NCI-H774 (cell line): ENCODE results near the gene SIVA1.

Experiments
- DNase-seq: peaks from one replicate; lab custom pipeline; 2025; lab: John Stamatoyannopoulos, UW

The SIVA1 gene

DNA sequence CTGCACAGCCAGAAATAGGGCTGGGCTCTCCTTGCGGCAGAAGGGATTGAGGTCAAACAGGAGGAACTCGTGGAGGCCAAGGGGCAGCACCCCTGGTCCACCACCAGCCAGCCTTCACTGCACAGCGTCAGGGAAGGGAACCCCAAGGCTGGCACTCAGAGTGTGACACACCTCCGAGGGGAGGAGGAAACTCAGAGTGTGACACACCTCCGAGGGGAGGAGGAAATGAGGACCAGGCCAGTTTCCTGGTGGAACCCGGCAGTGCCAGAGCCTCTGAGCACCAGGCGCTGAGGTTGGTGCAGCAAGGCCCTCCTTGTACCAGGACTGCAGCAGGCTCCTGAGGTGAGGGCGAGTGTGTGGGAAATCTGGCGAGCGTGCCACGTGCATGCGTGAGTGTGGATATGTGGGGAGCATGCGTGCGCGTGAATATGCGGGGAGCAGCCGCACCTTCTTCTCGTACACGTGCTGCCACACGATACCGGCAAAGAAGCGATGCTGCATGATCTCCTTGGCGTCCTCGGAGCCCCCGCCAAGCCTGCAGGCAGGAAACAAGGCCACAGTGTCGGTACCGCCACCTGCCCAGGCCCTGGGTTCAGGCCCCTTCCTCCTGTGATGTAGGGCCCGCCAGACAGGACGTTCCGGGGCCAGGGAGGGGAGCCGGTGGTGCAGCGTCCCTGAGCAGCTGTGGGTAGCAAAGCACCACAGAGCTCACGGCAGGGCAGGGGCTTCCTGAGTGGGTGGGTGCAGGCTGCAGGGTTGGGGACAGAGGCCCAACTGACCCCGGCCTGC is 19.2 kb downstream of the SIVA1 start:
- no peak for DNase-seq

DNA sequence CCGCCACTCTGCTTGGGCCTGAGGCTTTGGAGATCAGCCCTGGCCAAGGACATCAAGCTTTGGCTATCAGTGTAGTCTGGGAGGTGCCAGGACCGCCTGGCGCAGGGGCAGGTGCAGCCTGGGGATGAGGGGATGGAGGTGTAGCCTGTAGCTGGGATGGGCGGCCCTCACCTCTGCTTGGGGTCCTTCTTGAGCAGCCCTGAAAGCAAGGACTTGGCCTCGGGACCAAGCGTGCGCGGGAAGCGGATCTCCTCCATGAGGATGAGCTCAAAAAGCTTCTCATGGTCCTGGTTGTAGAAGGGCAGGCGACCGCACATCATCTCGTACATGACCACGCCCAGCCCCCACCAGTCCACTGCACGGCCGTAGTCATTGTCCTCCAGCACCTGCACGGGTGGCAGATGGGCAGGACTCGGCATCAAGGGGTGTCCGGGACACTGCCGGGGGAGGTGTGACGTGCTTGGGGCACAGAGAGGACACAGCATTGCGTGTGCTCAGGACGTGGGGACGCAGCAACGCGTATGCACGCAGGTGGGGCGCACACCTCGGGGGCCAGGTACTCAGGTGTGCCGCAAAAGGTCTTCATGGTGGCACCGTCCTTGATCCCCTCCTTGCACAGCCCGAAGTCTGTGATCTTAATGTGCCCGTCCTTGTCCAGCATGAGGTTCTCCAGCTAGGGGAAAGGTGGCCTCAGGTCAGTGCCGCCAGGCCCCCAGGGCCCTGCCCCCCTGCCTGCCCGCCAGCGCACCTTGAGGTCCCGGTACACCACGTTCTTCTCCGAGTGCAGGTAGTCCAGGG is 20.0 kb downstream of the SIVA1 start:
- no peak for DNase-seq

DNA sequence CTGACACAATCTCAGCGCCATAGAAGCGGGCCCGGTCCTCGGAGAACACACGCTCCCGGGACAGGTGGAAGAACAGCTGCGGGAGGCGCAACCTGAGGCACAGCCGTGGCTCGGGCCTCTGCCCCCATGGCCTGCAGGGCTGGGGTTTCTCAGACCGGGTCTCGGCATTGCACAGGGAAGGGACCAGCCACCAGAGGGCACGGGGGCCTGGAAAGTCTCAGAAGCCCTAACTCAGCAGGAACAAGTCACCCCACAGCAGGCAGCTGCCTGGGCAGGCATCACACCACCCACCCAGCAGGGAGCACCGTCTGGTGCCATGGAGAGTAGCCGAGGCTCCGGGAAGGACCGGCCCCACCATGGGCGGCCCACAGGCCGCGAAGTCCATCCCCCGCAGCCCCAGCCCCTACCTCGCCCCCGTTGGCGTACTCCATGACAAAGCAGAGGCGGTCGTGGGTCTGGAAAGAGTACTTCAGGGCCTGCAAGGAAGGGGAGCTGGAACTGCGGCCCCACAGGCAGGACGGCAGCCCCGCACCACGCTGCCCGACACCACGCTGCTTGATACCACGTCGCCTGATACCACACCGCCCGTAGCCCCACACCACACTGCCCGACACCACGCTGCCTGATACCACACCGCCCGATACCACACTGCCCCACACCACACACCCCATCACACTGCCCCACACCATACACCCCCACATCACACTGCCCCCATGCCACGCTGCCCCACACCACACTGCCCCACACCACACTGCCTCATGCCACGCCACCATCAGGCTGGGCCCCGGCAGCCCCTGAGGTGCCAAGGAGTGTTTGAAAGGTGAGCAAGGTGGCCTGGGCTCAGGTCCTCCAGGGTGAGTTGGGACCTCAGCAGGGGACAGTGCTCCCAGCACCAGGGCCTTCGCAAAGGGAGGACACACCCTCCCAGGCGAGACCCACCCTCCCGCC is 20.8 kb downstream of the SIVA1 start:
- DNase-seq = no peak

DNA sequence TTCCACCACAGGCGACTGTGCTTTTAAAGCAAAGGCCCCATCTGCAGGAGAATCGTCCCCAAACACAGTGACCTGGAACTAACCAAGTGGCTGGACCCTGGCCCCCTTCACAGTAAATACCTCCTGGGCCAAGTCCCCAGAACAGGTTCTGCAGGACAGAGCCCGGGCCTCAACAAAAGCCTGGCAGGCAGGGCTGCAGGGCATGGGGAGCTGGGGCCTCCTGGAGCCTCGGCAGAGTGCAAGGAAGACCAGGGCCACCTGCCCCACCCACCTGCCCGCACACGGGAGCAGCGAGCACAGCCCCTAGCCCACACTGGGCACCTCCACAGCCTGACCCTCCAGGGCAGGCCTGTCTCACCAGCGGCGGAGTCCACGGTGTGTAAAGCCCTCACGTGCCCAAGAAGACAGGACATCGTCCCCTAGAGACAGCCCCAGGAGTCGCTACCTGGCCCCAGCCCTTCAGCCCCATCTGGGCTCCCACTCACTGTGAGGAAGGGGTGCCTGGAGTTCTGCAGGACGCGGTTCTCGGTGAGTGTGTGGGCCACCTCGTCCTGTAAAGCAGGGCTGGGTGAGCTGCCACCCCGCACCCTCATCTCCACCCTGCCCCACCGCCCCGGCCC is 21.6 kb downstream of the SIVA1 start:
- DNase-seq = no peak

DNA sequence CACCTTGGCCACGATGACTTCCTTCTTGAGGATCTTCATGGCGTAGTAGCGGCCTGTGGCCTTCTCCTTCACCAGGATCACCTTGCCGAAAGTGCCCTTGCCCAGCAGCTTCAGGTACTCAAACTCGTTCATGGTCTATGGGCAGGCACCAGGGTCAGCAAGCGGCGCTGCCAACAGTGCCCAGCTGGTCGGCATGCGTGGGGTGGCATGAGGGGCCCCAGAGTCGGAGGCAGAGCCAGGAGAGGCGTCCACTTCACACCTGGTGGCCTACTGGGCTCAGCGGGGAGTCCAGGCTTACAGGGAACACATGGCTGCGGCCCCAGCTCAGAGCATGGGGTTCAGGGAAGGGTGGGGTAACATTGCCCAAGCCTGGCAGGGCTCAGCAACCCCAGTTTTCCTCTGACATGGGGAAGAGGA is 22.1 kb downstream of the SIVA1 start:
- no peak for DNase-seq

DNA sequence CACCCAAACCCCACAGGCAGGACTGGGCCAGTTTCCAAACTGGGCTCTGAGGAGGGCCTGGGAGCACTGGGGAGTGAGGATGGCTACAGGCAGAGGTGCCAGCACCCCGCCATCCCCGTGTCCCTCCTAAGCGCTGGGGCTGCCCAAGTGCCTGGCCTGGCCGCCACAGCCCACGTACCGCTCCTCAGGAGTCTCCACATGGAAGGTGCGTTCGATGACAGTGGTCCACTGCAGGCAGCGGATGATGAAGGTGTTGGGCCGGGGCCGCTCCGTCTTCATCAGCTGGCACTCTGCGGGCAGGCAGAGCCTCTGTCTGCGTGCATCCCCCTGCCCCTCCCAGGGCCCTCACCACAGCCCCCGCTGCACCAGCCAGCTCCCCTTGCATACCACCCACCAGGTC is 23.5 kb downstream of the SIVA1 start:
- no peak for DNase-seq

DNA sequence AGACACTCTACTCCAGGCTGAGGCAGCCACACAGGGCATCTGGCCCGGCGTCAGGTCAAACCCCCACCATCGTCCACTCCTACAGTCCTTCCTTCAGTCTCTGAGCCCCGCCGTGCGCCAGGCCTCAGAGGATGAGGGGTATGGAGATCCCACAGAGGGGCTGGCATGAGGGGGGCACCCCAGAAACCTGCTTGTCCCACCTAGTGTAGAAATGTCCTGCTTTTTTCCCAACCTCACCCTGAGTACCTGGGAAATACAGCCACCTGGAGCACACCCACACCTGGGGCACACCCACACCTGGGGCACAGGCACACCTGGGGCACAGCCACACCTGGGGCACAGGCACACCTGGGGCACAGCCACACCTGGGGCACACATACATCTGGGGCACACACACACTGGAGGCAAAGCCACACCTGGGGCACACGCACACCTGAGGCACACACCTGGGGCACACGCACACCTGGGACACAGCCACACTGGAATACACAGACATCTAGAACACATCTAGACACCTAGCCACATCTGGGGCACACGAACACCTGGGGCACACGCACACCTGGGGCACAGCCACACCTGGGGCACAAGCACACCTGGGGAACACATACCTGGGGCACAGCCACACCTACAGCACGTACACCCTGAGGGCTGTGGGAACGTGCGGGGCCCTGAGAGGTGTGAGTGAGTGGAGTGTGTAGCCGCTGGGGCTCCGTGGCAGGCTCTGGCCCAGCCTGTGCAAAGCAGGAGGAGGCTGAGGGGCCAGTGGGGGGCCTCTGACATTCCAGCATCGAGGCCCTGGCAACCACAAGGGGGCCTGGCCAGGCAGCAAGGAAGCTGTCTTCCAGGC is 24.2 kb downstream of the SIVA1 start:
- DNase-seq = no peak

DNA sequence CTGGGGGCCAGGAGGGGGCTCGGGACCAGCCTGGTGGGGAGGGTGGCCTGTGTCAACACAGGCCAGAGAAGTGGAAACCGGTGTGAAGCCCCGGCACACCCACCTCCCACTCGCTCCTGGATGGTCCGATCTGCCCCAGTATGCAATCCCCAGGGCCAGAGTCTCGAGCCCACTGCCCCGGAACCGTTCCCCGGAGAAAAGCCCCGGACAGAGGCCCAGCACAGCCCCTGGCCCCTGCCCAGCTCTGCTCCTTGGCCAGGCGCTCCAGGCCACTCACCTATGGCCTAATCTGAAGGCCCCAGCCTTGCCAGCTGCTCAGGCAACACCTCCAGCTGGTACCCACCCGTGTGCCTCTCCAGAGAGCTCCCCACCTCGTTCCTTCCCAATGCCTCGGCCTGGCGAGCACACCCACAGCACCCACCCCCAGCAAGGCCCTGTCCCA is 24.9 kb downstream of the SIVA1 start:
- DNase-seq = no peak

DNA sequence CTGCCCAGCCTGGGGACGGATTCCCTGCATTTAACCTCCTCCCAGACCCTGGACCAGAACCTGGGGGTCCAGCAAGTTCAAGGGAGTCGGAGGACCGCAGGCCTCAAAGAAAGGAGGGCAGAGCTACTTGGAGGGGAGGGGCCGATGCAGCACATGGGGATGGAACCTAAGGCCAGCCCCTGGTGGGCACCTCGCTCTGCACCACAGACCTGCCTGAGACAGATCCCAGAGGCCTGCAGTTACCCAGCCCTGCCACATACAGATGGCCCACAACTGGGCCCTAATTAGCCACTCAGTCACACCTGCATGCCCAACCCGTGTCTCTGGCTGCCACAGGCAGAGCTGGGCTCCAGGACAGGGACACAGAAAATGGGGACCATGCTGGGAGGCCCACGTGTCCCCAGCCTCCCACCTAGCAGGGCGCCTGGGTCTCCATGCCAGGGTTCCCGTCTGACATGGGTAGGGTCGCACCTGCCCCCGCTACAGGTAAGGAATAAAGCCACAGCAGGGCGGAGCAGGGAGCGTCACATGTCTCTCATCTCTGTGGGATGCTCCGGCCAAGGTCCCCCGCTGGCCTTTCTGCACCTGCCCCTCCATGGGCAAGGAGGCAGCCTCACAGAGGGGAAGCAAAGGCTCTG is 25.9 kb downstream of the SIVA1 start:
- DNase-seq = no peak

DNA sequence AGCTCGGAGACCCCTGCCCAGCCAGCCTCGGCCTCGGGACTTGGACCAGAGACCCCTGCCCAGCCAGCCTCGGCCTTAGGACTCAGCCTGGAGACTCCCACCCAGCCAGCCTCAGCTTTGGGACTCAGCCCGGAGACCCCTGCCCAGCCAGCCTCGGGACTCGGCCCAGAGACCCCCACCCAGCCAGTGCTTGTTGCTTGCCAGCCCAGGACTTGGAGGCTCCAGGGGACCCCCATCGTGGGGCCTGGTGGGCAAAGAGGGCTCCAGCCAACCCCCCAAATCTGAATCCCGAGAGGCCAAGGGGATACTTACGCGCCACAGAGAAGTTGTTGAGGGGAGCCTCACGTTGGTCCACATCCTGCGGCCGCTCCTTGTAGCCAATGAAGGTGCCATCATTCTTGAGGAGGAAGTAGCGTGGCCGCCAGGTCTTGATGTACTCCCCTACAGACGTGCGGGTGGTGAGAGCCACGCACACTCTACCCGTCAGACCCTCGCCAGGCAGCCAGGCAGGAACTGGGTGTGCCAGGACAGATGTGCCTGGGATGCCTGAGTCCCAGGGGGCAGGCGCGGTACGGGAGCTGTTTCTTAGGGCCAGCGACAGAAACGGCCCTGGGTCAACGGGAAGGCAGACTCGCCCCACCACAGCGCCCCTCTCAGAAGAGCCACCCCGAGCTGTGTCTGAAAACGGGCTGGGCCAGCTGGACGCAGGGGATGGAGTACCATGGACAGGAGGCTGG is 27.0 kb downstream of the SIVA1 start:
- no peak for DNase-seq

- DNase-seq = no peak
These were observed 27.6 kb downstream of the SIVA1 start for GRCh38 chr14:104780513-104781030.

GRCh38 chr14:104781271-104782077 is 28.5 kb downstream of the SIVA1 start:
- DNase-seq = no peak

GRCh38 chr14:104782086-104782807 is 29.3 kb downstream of the SIVA1 start:
- no peak for DNase-seq

GRCh38 chr14:104782808-104783139 is 29.8 kb downstream of the SIVA1 start:
- no peak for DNase-seq

DNA sequence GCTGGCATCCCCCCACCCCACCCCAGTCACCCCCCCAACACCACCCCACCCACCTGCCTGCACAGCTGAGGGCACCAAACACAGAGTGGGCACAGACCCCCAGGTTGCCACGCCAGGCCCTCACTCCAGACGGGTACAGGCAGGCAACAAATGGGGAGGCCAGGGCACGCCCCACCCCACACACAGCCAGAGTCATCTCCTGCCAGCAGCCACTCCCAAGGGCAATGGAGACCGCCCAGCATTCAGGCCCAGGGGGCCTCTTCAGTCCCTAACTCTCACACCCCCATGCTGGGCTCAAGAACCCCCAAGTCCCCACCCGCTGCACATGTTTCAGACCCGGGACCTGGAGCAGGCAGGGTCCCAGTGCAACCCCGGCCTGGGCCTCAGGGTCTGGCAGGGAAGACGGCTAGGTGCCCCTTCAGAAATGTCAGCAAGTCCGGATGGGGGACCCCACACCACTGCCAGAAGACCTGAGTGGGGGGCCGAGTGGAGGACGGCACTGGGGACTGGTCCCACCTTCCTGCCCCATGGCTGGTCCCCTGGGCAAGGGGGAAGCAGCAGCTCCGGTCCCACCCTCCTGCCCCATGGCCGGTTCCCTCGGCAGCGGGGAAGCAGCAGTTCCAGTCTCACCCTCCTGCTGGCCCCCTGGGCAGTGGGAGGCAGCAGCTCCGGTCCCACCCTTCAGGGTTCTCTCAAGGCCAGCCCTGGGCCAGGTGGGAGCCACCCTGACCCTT is 30.7 kb downstream of the SIVA1 start:
- no peak for DNase-seq

GRCh38 chr14:104784218-104784568 is 31.2 kb downstream of the SIVA1 start:
- no peak for DNase-seq
